ENCODE measurements around the gene DAGLA.

GRCh38 chr11:61667684-61668305, 12.4 kb upstream of the DAGLA start:
- no peak for TF ChIP-seq CTCF (IDR thresholded peaks at IDR 0.05)
- TF ChIP-seq EP300 (IDR thresholded peaks at IDR 0.05) = no peak
- TF ChIP-seq POLR2A (IDR thresholded peaks at IDR 0.05) = no peak
- TF ChIP-seq POLR2AphosphoS5 (IDR thresholded peaks at IDR 0.05) = no peak
